Pancreas (tissue), 10 donors: Measurements from ENCODE around the gene ADAMTSL2. TPM values are rescaled to one million over a fixed set of nuclear protein-coding genes. Genes with fewer than 3 reads are reported as not detected.

Experiments used
- ATAC-seq, 4 donors: fragments of 200-7000 bp; cut with Tn5 transposase; one replicate each; pipeline versions ENCODE4 v1.8.0 to v1.9.1; 2020; ENCODE audit warnings: mild to moderate bottlenecking in 4 of 4, moderate library complexity in 4 of 4
- DNase-seq, 6 donors: peaks; one replicate each; pipeline ENCODE4 v3.0.0-alpha.2; 2020
- FAIRE-seq: peaks from 2 replicates; lab custom pipeline; 2012; peaks lifted over from hg19 to GRCh38; lab: Jason Lieb, UNC
- H3K27ac ChIP-seq, 4 donors: fragments of 200-600 bp; sonication (generic); 1 replicate in 3 of 4; 2 replicates in 1 of 4; pipeline versions ENCODE4 v1.5.0 to v1.8.0; 2020
- H3K27me3 ChIP-seq, 4 donors: fragments of 200-600 bp; one replicate each; pipeline ENCODE4 v1.8.0; 2021
- H3K36me3 ChIP-seq, 3 donors: fragments of 200-600 bp; sonication (generic) in 1 of 3; one replicate each; pipeline versions ENCODE4 v1.5.0 to v1.8.0; 2020 to 2021
- H3K4me1 ChIP-seq, 3 donors: fragments of 200-600 bp; one replicate each; pipeline ENCODE4 v1.8.0; 2021
- H3K4me3 ChIP-seq, 4 donors: fragments of 200-600 bp; sonication (generic) in 2 of 4; one replicate each; pipeline versions ENCODE4 v1.5.0 to v1.8.0; 2020 to 2021
- H3K9me3 ChIP-seq, 4 donors: fragments of 200-600 bp; one replicate each; pipeline ENCODE4 v1.8.0; 2021
- CTCF ChIP-seq, 4 donors: fragments of 200-600 bp; sonication (generic) in 3 of 4; IDR thresholded peaks; one replicate each; pipeline versions ENCODE4 v1.5.0 to v1.8.0; 2021; ENCODE audit warnings: antibody characterized with exemption in 4 of 4
- WGBS, 2 donors: extraction: QIAGEN DNeasy Blood & Tissue Kit; methylation state at CpG; one replicate each; pipeline ENCODE4 v1.1.7; 2013; 5-methylcytosine and 5-hydroxymethylcytosine counted together
- intact Hi-C, 3 donors: fragments of 100-400 bp; cut with DNase I; formaldehyde crosslinking; loops; one replicate each; pipeline versions ENCODE4 v1.11.1 to v1.14.2; 2022
- polyA plus RNA-seq, 2 donors: library from polyadenylated mRNA; stranded (reverse); fragments of 200-250 nt; gene quantifications; one replicate each; pipeline ENCODE4 v1.2.3, GENCODE V29; 2013
- total RNA-seq, 6 donors: library from RNA; stranded (reverse); fragmentation: NEBNext Ultra II Directional in 4 of 6; extraction: Animal tissue kit (Norgen Biotek cat#: 25700) in 4 of 6; gene quantifications; one replicate each; pipeline versions ENCODE4 v1.2.1 to v1.2.4, GENCODE V29; 2021 to 2023
- donor health status: healthy with polysubstance abuse.
- donor health status: DM: no; HTN: no; CAD: no; lungs with moderate emphysema.
- donor health status: DM: no; HTN: no; CAD: no.
- donor health status: control.
- donor health status: control.
- donor health status: Bipolar disorder and iron deficiency.
- donor health status: DM: yes; HTN: yes; CAD: no.
- donor health status: DM: no; HTN: no; CAD: no.
- donor health status: DM: no; HTN: no; CAD: no.
- donor health status: DM: yes; HTN: yes; CAD: no.

ADAMTSL2 gene
- total and polyA plus RNA-seq, 8 donors, result 1.5 to 12.9 (median 3.2) TPM

GRCh38 chr9:133607381-133607780, 72.9 kb downstream of the ADAMTSL2 start:
- ATAC-seq, result no peak
- Histone ChIP-seq H3K27ac (no peak overlapping the region), H3K36me3 (no peaks in the 10 kb centered on the region), H3K4me1 (no peaks in the 10 kb centered on the region), H3K4me3 (no peak overlapping the region), H3K27me3 (peaks cover 0 to 6% (median 2%) of the 10 kb centered on the region in 4 donors), H3K9me3 (no peaks in the 10 kb centered on the region)
- WGBS, 2 donors, result 38 to 48% methylated on average over 7 of the region's 7 CpGs
- no peak for FAIRE-seq
- TF ChIP-seq CTCF (IDR thresholded peaks at IDR 0.05), result no peak
- intact Hi-C loops, result no loop called here
- no peak for DNase-seq

- Histone ChIP-seq H3K27me3 (peaks cover 0 to 6% (median 2%) of the 10 kb centered on the region in 4 donors), H3K4me1 (no peaks in the 10 kb centered on the region), H3K36me3 (no peaks in the 10 kb centered on the region), H3K4me3 (no peak overlapping the region), H3K27ac (no peak overlapping the region), H3K9me3 (no peaks in the 10 kb centered on the region)
- FAIRE-seq, result no peak
- ATAC-seq, result no peak
- no peak for TF ChIP-seq CTCF (IDR thresholded peaks at IDR 0.05)
- 65 to 71% methylated on average over 8 of the region's 8 CpGs for WGBS, 2 donors
- DNase-seq, result no peak
- intact Hi-C loops, result no loop called here
These were observed 73.5 kb downstream of the ADAMTSL2 start for GRCh38 chr9:133607976-133608375.

GRCh38 chr9:133608382-133608781, 73.9 kb downstream of the ADAMTSL2 start:
- FAIRE-seq, result no peak
- H3K27me3 ChIP-seq, result peaks cover 0 to 6% (median 2%) of the 10 kb centered on the region in 4 donors
- no peak overlapping the region for H3K27ac ChIP-seq
- no peak for ATAC-seq
- H3K4me3 ChIP-seq, result no peak overlapping the region
- H3K4me1 ChIP-seq, result no peaks in the 10 kb centered on the region
- no peaks in the 10 kb centered on the region for H3K36me3 ChIP-seq
- intact Hi-C loops, result no loop called here
- H3K9me3 ChIP-seq, result no peaks in the 10 kb centered on the region
- 65 to 72% methylated on average over 7 of the region's 7 CpGs for WGBS, 2 donors
- TF ChIP-seq CTCF (IDR thresholded peaks at IDR 0.05), result no peak
- DNase-seq, result no peak

GRCh38 chr9:133608889-133609288, 74.4 kb downstream of the ADAMTSL2 start:
- Histone ChIP-seq H3K4me3 (peak overlapping the region in 1 of 4 donors; percentile 22), H3K9me3 (no peaks in the 10 kb centered on the region), H3K4me1 (no peaks in the 10 kb centered on the region), H3K27me3 (peaks cover 0 to 6% (median 2%) of the 10 kb centered on the region in 4 donors), H3K36me3 (no peaks in the 10 kb centered on the region), H3K27ac (no peak overlapping the region)
- FAIRE-seq, result no peak
- DNase-seq, result peak in 1 of 6 donors; percentile 62
- WGBS, 2 donors, result 10 to 14% methylated on average over 24 to 41 of the region's 41 CpGs
- TF ChIP-seq CTCF (IDR thresholded peaks at IDR 0.05), result no peak
- intact Hi-C loops, result no loop called here
- ATAC-seq, result peak in 1 of 4 donors; percentile 34

GRCh38 chr9:133609311-133610098, 75.0 kb downstream of the ADAMTSL2 start, which contains the start of gene FAM163B:
Gene FAM163B (minus strand): TSS chr9:133609389. CDS start chr9:133580223, 29,166 bp downstream.
- no peaks in the 10 kb centered on the region for H3K9me3 ChIP-seq
- H3K27me3 ChIP-seq, result peaks cover 0 to 6% (median 2%) of the 10 kb centered on the region in 4 donors
- H3K4me1 ChIP-seq, result no peaks in the 10 kb centered on the region
- peak within 1 kb of the TSS in 1 of 4 donors; percentile 22 for H3K4me3 ChIP-seq
- TF ChIP-seq CTCF (IDR thresholded peaks at IDR 0.05), result no peak
- FAIRE-seq (no peak), DNase-seq (peak in 5 of 6 donors; percentile 32 to 86 (median 58)), ATAC-seq (peak; percentile 88 to 98 (median 96))
- intact Hi-C loops, result no loop called here
- 9 to 11% methylated on average over 40 to 61 of the region's 61 CpGs for WGBS, 2 donors
- H3K36me3 ChIP-seq, result no peaks in the 10 kb centered on the region
- no peak within 1 kb of the TSS for H3K27ac ChIP-seq
